VCaP (cell line): Measurements from ENCODE around the gene RANBP1.

Experiments
- H3K27ac ChIP-seq: fragments of 450-650 bp; 2 replicates; pipeline ENCODE4 v1.5.1; 2017
- TF ChIP-seq, protein P1 (sequence below): fragments of 450-650 bp; conservative IDR thresholded peaks from 2 replicates; pipeline ENCODE4 v1.5.1; 2017; ENCODE audit warnings: mild to moderate bottlenecking, moderate library complexity

RANBP1 gene

DNA sequence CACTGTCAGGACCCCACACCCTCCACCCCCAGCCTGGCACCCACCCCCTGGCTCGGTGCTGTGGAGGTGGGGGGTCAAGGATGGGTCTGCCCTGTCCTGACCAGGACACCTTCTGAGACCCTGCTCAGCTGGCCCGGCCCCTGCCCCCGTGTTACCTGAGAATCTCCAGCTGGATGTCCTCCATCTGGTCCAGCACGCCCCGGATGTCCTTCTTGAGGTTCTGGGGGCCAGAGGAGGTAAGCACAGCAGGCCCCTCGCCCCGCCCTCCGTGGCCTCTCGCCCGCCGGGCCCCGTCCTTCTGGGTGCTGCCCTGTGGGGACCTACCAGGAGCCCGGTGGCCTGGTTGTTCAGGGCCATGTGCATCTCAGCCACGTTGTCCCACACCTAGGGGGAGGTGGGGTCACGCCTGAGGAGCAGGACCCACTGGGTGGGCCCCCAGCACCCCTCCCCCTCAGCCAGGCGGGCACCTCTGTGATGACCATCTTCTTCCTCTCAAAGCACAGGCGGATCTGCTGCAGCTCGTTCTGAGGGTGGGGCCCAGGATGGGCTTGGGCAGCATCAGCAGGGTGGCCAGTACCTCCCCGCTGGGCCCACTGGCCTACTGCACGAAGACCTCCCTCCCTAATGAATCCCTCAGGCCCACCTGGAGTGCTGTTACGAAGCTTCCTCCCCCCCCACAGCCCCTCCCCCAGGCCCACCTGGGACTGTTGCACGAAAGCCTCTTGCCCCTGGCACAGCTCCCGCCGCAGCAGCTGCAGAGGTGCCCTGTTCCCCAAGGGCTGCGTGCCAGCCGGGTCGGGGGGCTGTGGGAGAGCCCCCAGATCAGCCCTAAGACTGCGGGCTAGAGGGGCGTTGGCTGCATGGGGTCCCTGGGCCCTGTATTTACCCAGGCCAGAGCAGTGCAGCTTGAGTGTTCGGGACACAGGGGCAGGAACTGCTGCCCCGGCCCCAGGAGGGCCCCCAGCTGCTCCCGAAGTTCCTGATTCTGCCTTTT lies 33.6 kb downstream of the RANBP1 start:
- TF ChIP-seq, protein P1, sequence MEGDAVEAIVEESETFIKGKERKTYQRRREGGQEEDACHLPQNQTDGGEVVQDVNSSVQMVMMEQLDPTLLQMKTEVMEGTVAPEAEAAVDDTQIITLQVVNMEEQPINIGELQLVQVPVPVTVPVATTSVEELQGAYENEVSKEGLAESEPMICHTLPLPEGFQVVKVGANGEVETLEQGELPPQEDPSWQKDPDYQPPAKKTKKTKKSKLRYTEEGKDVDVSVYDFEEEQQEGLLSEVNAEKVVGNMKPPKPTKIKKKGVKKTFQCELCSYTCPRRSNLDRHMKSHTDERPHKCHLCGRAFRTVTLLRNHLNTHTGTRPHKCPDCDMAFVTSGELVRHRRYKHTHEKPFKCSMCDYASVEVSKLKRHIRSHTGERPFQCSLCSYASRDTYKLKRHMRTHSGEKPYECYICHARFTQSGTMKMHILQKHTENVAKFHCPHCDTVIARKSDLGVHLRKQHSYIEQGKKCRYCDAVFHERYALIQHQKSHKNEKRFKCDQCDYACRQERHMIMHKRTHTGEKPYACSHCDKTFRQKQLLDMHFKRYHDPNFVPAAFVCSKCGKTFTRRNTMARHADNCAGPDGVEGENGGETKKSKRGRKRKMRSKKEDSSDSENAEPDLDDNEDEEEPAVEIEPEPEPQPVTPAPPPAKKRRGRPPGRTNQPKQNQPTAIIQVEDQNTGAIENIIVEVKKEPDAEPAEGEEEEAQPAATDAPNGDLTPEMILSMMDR = no peak
- no peak overlapping the region for H3K27ac ChIP-seq

DNA sequence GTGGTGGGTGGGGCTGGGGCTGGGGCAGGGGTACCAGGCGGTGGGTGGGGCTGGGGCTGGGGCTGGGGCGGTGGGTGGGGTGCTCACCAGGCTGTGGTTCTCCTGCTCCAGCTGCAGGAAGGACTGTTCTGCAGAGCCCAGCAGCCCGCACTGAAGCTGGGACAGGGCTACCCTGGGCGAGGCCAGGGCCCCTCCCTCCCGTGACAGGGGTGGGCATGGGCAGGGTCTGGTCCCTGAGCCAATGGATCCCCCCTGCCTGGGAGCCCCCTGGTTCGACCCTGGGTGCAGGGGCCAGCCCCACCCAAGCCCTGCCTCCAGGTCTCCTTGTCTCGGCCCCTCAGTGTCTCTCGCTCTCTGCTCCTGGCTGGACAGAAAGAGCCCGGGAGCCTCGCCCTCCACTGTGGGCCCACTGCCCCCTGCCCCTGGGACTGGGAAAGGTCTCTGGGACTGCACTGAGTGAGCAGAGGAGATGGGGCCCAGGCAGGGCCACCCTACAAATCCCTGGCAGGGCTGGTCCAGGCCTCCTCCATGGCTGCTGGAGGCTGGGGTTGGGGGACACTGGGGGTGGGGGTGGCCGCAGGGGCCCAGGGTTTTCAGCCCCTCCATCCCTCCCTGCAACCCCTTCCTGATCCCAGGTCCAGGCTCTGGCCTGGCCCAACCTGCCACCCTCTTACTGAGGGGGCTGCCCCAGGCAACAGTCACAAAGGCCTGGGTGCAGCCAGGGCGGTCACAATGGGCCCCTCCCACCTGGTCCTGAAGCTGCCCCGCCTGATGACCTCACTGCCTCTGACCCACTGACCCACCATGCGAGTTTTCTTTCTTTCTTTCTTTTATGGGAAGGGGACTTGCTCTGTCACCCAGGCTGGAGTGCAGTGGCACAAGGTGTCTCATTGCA lies 34.7 kb downstream of the RANBP1 start, which contains the start of gene CCDC188:
Gene CCDC188, minus strand, starts transcription at position 675 of the 895 bp plus-strand sequence. Its CDS starts 69 bp downstream, at position 606.
- TF ChIP-seq, protein P1 = no peak
- no peak within 1 kb of the TSS for H3K27ac ChIP-seq

DNA sequence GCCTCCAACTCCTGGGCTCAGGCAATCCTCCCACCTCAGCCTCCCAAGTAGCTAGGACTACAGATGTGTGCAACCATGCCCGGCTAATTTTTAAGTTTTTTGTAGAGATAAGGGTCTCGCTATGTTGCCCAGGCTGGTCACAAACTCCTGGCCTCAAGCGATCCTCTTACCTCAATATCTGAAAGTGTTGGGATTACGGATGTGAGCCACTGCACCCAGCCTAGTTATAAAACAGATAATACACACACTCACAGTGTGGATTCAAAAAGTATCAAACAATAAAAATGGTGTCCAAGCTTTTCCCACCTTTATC lies 35.3 kb downstream of the RANBP1 start:
- TF ChIP-seq, protein P1 = no peak
- H3K27ac ChIP-seq = no peak overlapping the region

DNA sequence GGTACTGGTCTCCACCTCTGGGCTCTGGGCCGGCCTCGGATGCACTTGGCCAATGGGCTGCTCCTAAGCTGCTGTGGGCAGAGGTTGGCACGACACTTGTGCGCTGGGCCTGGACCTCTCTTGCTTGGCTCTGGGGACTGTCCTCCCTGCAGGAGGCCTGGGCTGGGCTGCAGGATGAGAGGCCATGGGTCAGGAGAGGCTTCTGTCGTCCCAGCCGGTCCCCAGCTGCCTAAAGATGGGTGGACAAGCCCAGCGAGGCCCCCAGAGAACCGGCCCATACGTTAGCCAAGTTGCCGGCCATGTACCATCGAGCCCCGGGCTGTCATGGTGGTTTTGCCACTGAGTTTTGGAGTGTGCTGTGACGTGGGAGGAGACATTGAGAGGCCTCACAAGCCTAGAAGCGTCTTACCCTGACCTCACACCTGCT lies 36.6 kb downstream of the RANBP1 start:
- TF ChIP-seq, protein P1 = no peak
- no peak overlapping the region for H3K27ac ChIP-seq

DNA sequence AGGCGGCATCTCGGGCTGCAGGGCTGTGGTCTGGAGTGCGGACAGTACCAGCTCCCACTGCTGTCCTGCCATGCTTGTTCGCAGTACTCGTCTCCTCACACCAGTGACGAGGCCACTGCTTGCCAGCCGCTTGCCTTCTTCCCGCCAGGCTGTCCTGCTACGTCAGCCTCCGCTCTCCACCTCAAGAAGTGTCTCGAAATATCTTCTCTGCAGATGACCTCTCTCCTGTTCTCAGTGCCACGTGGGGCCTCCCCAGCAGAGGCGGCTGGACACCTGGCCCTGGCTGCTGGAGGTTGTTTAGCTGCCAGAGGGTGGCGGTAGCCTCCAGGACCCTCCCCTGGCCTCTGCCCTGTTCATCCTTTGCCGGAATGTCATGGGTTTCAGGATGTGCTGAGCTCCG lies 38.0 kb downstream of the RANBP1 start:
- TF ChIP-seq, protein P1 = 0 out of 2 replicates have a peak, but pooled peaks have one; percentile 5
- H3K27ac ChIP-seq = no peak overlapping the region

DNA sequence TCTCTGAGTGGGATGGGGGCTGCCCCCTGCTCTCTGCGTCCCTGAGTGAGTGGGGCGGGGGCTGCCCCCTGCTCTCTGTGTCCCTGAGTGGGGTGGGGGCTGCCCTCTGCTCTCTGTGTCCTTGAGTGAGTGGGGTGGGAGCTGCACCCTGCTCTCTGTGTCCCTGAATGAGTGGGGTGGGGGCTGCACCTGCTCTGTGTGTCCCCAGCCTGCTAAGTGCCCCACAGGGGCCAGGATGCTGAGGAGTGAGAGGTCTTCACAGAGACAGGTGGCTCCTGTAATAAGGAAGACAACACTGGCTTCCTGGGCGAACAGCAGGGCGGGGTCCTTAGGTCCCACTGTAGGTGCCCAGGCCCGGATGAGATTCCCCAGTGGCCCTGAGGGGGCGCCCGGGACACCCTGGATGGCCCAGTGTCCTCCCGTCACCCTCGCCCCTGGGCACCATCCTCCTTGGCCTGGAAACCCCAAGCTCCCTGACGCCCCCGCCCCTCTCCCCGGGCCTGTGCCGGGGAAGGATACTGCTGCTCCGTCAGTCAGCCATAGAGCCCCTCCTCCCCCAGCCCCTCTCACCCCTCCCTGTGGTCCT lies 38.8 kb downstream of the RANBP1 start:
- TF ChIP-seq, protein P1 = no peak; the same call in 1 of the 2 replicates
- peak overlapping the region; percentile 63; the same call in 1 of the 2 replicates for H3K27ac ChIP-seq
